DOHH2 (cell line): ENCODE measurements around the gene KRT38.
"Not testable (repeated sequence)": the region's sequence is repeated elsewhere in the genome, so short reads cannot be mapped to it uniquely, and the experiment has no call there.

Source experiments
- H3F3A ChIP-seq: fragments of 200-600 bp; sonication (generic), shearing (Covaris generic); 2 replicates; pipeline ENCODE4 v1.6.0; 2016; ENCODE audit warnings: antibody characterized with exemption, mild to moderate bottlenecking; ENCODE audit not compliant: control insufficient read depth, insufficient read depth
- H3K27ac ChIP-seq: fragments of 200-600 bp; sonication (generic); 2 replicates; pipeline ENCODE4 v1.5.1; 2014; ENCODE audit warnings: low read depth, mild to moderate bottlenecking, low read length, moderate library complexity
- H3K27me3 ChIP-seq: fragments of 200-600 bp; sonication (generic); 2 replicates; pipeline ENCODE4 v1.6.1; 2014; ENCODE audit warnings: mild to moderate bottlenecking, low read length, mixed read lengths; ENCODE audit not compliant: control insufficient read depth
- H3K36me3 ChIP-seq: fragments of 200-600 bp; sonication (generic); 2 replicates; pipeline ENCODE4 v1.6.1; 2014; ENCODE audit warnings: mild to moderate bottlenecking, low read length, moderate library complexity, mixed read lengths; ENCODE audit not compliant: control insufficient read depth
- H3K4me1 ChIP-seq: fragments of 200-600 bp; sonication (generic); 2 replicates; pipeline ENCODE4 v1.6.1; 2014; ENCODE audit warnings: mild to moderate bottlenecking, low read length, mixed read lengths; ENCODE audit not compliant: control insufficient read depth
- H3K4me2 ChIP-seq: fragments of 200-600 bp; sonication (generic); 2 replicates; pipeline ENCODE4 v1.6.0; 2014; ENCODE audit warnings: mild to moderate bottlenecking, low read length, moderate library complexity
- H3K4me3 ChIP-seq: fragments of 200-600 bp; sonication (generic); 2 replicates; pipeline ENCODE4 v1.5.1; 2014; ENCODE audit warnings: mild to moderate bottlenecking, low read length, mixed read lengths
- H3K79me2 ChIP-seq: fragments of 200-600 bp; sonication (generic); 2 replicates; pipeline ENCODE4 v1.6.1; 2014; ENCODE audit warnings: mild to moderate bottlenecking, low read length, mixed read lengths; ENCODE audit not compliant: control insufficient read depth
- H3K9me2 ChIP-seq: fragments of 200-600 bp; sonication (generic); replicated peaks from 2 replicates; pipeline ENCODE4 v1.6.1; 2014; ENCODE audit warnings: mild to moderate bottlenecking, low read length, mixed read lengths; ENCODE audit not compliant: control insufficient read depth
- H3K9me3 ChIP-seq: fragments of 200-600 bp; sonication (generic); 2 replicates; pipeline ENCODE4 v1.6.1; 2014; ENCODE audit warnings: antibody characterized with exemption, low read length, mixed read lengths; ENCODE audit not compliant: control insufficient read depth, insufficient read depth
- H4K20me1 ChIP-seq: fragments of 200-600 bp; sonication (generic); 2 replicates; pipeline ENCODE4 v1.6.0; 2014; ENCODE audit warnings: low read depth, mild to moderate bottlenecking, antibody characterized with exemption, low read length, moderate library complexity; ENCODE audit not compliant: control insufficient read depth, insufficient read depth
- EZH2phosphoT487 ChIP-seq: fragments of 200-600 bp; sonication (generic); IDR thresholded peaks from 2 replicates; pipeline ENCODE4 v1.6.1; 2017; ENCODE audit warnings: borderline replicate concordance, mild to moderate bottlenecking, antibody characterized with exemption, low read length, moderate library complexity, mixed read lengths
- TF ChIP-seq, protein P1 (sequence below): fragments of 200-600 bp; sonication (generic); IDR thresholded peaks from one replicate; pipeline ENCODE4 v1.5.1; 2014; ENCODE audit warnings: antibody characterized with exemption, mild to moderate bottlenecking, low read depth, low read length; ENCODE audit not compliant: poor library complexity, severe bottlenecking

Gene KRT38

DNA sequence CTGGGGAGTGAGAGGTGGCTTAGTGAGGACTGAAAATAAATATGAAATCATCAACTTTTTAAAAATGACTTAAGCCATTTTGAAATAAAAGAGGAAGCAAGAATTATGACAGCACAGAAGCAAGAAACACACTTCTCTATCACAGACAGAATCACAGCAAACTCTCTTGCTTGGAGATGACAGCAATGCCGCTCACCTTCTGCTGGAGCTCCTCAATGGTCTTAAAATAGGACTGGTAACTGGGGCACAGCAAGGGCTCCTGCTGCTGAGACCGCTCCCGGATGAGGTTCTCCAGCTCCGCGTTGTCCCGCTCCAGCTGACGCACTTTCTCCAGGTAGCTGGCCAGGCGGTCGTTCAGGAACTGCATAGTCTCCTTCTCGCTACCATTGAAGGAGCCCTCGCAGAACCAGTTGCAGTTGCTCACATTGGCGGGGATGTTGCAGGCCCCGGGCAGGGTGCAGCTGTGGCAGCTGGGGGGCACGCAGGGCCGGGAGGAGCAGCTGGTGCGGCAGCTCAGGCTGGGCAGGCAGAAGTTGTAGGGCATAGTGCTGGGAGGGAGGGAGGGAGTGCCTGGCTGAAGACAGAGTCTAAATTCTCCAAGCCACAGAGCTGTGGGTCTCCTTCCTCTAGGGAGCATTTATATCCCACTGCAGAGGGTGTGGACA is 43.7 kb downstream of the KRT38 start, which contains the start of gene KRT31:
Gene KRT31, minus strand, starts transcription at position 613 of the 665 bp plus-strand sequence. Its CDS starts 69 bp downstream, at position 544.
- no peak within 1 kb of the TSS for H3K4me3 ChIP-seq
- H3K9me2 ChIP-seq: no peaks in the 10 kb centered on the region
- no peaks in the 10 kb centered on the region for H3K4me1 ChIP-seq
- no peaks in the 10 kb centered on the region for H3K9me3 ChIP-seq
- no peak within 1 kb of the TSS for H3K27ac ChIP-seq
- no peaks in the 10 kb centered on the region for H3F3A ChIP-seq
- H4K20me1 ChIP-seq: no peaks in the 10 kb centered on the region
- no peaks in the 10 kb centered on the region for H3K36me3 ChIP-seq
- peaks cover 22% of the 10 kb centered on the region; the same call in 1 of the 2 replicates for H3K27me3 ChIP-seq
- H3K79me2 ChIP-seq: no peaks in the 10 kb centered on the region
- H3K4me2 ChIP-seq: no peak within 1 kb of the TSS
- no peak for TF ChIP-seq EZH2phosphoT487
- TF ChIP-seq, protein P1, sequence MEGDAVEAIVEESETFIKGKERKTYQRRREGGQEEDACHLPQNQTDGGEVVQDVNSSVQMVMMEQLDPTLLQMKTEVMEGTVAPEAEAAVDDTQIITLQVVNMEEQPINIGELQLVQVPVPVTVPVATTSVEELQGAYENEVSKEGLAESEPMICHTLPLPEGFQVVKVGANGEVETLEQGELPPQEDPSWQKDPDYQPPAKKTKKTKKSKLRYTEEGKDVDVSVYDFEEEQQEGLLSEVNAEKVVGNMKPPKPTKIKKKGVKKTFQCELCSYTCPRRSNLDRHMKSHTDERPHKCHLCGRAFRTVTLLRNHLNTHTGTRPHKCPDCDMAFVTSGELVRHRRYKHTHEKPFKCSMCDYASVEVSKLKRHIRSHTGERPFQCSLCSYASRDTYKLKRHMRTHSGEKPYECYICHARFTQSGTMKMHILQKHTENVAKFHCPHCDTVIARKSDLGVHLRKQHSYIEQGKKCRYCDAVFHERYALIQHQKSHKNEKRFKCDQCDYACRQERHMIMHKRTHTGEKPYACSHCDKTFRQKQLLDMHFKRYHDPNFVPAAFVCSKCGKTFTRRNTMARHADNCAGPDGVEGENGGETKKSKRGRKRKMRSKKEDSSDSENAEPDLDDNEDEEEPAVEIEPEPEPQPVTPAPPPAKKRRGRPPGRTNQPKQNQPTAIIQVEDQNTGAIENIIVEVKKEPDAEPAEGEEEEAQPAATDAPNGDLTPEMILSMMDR: no peak

DNA sequence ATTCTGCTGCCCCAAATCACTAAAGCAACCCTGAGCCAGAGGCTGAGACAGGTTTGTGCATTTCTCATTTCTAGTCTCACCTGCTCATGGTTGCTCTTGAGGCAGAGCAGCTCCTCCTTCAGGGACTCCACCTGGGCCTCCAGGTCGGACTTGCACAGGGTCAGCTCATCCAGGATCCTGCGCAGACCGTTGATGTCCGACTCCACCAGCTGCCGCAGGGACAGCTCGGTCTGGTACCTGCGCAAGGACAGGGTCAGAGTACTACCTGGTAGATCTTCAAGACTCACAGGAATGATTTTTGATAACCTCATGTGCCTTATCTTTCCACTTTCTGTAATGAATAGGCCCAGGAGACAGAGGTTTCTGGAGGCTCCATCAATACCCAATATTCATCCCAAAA is 44.4 kb downstream of the KRT38 start:
- no peaks in the 10 kb centered on the region for H3K79me2 ChIP-seq
- no peaks in the 10 kb centered on the region for H3K4me1 ChIP-seq
- H3F3A ChIP-seq: no peaks in the 10 kb centered on the region
- no peaks in the 10 kb centered on the region for H4K20me1 ChIP-seq
- no peak overlapping the region for H3K4me2 ChIP-seq
- H3K4me3 ChIP-seq: no peak overlapping the region
- no peaks in the 10 kb centered on the region for H3K9me3 ChIP-seq
- H3K9me2 ChIP-seq: no peaks in the 10 kb centered on the region
- H3K27ac ChIP-seq: no peak overlapping the region
- H3K36me3 ChIP-seq: no peaks in the 10 kb centered on the region
- H3K27me3 ChIP-seq: peaks cover 22% of the 10 kb centered on the region; the same call in 1 of the 2 replicates
- TF ChIP-seq, protein P1: no peak
- no peak for TF ChIP-seq EZH2phosphoT487

DNA sequence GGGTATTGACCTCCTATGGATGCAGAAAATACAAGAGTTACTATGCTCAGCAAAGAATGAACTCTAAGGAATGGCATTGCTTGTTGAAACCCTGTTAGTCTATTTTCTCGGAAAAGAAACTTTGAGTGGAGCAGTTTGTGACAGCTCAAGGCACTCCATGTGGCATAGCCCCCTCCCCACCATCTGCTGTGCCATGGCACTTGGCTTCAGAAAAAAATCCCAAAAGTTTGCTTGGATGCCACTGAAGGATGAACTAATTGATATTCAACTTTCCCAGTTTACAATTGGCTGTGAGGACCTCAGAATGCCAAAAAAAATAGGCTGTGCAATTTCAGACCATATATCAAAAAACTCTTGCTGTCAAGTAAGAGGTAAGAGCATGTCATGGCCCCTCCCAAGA is 45.2 kb downstream of the KRT38 start:
- no peak for TF ChIP-seq EZH2phosphoT487
- TF ChIP-seq, protein P1: no peak
- Histone ChIP-seq H3K79me2 (no peaks in the 10 kb centered on the region), H3K4me1 (no peaks in the 10 kb centered on the region), H3K27ac (no peak overlapping the region), H3K9me3 (no peaks in the 10 kb centered on the region), H3K9me2 (no peaks in the 10 kb centered on the region), H3F3A (no peaks in the 10 kb centered on the region), H3K4me3 (no peak overlapping the region), H3K4me2 (no peak overlapping the region), H4K20me1 (no peaks in the 10 kb centered on the region), H3K27me3 (peaks cover 20% of the 10 kb centered on the region; the same call in 1 of the 2 replicates), H3K36me3 (no peaks in the 10 kb centered on the region)

DNA sequence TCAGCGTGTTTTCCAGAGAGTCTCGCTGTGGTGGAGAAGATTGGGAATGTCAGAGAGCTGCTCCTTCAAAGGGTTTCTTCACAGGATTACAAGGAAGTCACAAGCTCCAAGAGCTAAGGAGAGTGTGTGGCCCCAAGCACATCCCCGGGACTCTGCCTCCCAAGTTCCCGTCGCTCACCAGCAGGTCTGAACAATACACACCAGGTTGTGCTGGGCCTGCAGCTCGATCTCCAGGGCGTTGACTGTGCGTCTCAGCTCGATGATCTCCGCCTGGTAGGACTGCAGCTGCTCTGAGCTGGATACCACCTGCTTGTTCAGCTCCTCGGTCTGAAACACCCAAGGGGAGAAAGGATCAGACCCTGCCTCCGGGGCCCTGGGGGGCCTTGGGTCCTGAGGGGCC is 45.7 kb downstream of the KRT38 start:
- H3F3A ChIP-seq, H3K4me1 ChIP-seq, H3K4me2 ChIP-seq, H3K9me2 ChIP-seq, H3K36me3 ChIP-seq, H3K79me2 ChIP-seq, H4K20me1 ChIP-seq, H3K27ac ChIP-seq, H3K9me3 ChIP-seq, H3K4me3 ChIP-seq: not testable (repeated sequence)
- peaks cover 17% of the 10 kb centered on the region; the same call in 1 of the 2 replicates for H3K27me3 ChIP-seq
